OCI-M1 (cell line): ENCODE data around the gene PITPNM1.
A peak's percentile ranks its signal among the peaks of the same experiment; 100 is the strongest.
"Not testable (repeated sequence)": the region's sequence is repeated elsewhere in the genome, so short reads cannot be mapped to it uniquely, and the experiment has no call there.

ENCODE experiments used
- DNase-seq: peaks from one replicate; lab custom pipeline; 2025; lab: John Stamatoyannopoulos, UW

PITPNM1 gene

GRCh38 chr11:67489885-67490726 is 15.1 kb downstream of the PITPNM1 start:
- DNase-seq, result no peak

GRCh38 chr11:67489203-67489884 is 15.8 kb downstream of the PITPNM1 start:
- no peak for DNase-seq

- DNase-seq, result no peak
These were observed 18.5 kb downstream of the PITPNM1 start for GRCh38 chr11:67486481-67487195.

DNA sequence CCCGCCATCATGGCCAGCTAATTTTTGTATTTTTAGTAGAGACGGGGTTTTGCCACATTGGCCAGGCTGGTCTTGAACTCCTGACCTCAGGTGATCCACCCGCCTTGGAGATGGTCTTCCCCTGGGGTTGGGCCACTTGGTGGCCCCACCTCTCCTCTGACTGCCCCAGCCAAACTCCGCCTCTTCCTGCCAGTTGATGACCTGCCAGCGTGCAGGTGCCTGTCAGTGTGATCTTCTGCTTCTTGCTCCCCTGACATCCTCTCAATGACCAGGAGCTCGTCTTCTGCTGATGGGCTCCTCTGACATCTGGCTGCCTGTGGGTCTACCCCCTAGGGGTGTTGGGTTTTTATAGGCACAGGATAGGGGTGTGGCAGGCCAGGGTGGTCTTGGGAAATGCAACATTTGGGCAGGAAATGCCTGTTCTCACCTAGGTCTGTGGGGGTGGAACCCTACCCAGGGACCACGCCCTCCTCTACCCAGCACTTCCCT is 19.2 kb downstream of the PITPNM1 start:
- DNase-seq, result not testable (repeated sequence)

DNA sequence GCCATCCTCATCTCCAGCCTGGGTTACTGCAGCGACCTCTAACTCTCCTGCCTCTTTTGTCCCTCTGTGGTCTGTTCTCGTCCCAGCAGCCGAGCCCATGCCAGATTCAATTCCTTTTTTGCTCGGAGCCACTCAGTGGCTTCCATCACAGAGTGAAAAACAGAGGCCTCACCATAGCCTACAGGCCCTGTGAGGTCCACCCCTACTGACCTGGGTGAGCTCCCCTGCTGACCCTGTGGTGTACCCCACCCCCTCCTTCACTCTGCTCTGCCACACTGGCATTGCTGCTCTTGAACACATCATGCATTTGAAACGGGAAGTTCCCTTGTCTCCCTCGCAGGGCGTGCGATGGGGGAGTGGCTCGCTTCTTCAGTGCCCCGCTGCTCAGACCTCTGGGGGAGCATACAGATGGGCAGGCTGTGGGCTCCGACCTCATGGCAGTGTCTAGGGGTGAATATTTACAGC is 20.3 kb downstream of the PITPNM1 start:
- DNase-seq, result peak; percentile 73

DNA sequence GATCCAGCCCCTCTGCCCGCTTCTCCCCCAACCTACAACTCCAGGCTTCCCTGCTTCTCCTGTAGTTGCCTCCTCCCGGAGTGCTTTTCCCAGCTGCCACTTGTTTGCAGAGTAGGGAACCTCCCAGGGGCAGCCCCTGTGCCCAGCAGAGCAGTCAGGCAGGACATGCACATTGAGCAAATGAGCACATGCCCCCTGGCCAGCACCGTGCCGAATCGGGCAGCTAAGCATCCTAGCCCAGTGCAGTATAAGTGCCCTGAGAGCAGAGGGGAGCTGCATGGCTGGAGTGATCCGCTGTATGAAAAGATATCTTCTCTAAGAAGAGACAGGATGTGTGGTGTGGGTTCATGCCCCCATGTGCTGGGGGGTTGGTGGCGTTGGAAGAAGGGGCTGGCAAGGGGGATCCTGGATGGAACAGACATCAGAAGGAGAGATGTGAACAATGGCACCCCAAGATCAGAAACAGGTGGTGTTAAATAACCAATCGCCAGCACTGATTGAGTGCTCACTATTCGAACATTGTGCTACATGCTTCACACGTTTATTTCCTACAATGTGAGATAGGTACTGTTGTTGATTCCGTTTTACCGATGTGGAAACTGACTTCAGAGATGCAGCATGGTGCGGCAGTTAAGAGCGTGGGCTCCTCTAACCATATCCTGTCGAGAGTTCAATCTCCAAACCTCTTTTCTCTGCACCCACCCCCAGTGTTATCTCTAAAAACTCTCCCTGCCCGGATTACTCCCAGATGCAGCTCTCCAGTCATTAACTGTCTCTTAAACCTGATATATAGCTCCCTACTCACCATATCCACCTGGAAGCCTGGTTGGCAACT is 21.1 kb downstream of the PITPNM1 start:
- peak; percentile 25 for DNase-seq

- peak; percentile 99 for DNase-seq
These were observed 22.1 kb downstream of the PITPNM1 start, which contains the start of gene AIP for GRCh38 chr11:67482827-67483798. Gene AIP, plus strand, starts transcription at chr11:67483026. Its CDS starts 133 bp downstream, at chr11:67483159.

GRCh38 chr11:67482275-67482826 is 22.8 kb downstream of the PITPNM1 start:
- no peak for DNase-seq

DNA sequence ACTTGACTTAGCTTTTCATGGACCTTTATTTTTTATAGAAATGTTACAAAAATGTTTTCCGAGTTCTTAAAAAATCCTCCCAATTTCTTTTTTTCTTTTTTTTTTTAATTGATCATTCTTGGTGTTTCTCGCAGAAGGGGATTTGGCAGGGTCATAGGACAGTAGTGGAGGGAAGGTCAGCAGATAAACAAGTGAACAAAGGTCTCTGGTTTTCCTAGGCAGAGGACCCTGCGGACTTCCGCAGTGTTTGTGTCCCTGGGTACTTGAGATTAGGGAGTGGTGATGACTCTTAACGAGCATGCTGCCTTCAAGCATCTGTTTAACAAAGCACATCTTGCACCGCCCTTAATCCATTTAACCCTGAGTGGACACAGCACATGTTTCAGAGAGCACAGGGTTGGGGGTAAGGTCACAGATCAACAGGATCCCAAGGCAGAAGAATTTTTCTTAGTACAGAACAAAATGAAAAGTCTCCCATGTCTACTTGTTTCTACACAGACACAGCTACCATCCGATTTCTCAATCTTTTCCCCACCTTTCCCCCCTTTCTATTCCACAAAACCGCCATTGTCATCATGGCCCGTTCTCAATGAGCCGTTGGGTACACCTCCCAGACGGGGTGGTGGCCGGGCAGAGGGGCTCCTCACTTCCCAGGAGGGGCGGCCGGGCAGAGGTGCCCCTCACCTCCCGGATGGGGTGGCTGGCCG is 27.7 kb downstream of the PITPNM1 start:
- DNase-seq, result not testable (repeated sequence)

DNA sequence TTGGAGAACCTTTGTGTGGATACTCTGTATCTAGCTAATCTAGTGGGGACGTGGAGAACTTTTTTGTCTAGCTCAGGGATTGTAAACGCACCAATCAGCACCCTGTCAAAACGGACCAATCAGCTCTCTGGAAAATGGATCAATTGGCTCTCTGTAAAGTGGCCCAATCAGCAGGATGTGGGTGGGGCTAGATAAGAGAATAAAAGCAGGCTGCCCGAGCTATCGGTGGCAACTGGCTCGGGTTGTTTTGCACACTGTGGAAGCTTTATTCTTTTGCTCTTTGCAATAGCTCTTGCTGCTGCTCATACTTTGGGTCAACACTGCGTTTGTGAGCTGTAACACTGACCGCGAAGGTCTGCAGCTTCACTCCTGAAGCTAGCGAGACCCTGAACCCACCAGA is 28.5 kb downstream of the PITPNM1 start:
- DNase-seq, result peak; percentile 3

- DNase-seq, result no peak
These were observed 32.3 kb downstream of the PITPNM1 start for GRCh38 chr11:67472882-67473281.

GRCh38 chr11:67470337-67471002 is 34.7 kb downstream of the PITPNM1 start:
- no peak for DNase-seq

DNA sequence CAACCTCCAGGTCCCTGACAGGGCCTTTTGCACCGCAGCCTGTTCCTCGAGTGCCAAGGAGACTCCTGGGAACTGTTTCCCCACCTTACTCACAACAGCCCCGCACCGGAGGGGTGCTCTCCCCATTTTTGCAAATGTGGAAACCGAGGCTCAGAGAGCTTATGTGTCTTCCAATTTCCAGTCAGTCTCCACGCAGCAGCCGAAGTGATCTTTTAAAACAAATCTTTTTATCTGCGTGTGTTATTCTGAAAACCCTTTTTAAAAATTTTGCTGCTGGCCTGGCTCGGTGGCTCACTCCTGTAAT is 35.7 kb downstream of the PITPNM1 start:
- no peak for DNase-seq

DNA sequence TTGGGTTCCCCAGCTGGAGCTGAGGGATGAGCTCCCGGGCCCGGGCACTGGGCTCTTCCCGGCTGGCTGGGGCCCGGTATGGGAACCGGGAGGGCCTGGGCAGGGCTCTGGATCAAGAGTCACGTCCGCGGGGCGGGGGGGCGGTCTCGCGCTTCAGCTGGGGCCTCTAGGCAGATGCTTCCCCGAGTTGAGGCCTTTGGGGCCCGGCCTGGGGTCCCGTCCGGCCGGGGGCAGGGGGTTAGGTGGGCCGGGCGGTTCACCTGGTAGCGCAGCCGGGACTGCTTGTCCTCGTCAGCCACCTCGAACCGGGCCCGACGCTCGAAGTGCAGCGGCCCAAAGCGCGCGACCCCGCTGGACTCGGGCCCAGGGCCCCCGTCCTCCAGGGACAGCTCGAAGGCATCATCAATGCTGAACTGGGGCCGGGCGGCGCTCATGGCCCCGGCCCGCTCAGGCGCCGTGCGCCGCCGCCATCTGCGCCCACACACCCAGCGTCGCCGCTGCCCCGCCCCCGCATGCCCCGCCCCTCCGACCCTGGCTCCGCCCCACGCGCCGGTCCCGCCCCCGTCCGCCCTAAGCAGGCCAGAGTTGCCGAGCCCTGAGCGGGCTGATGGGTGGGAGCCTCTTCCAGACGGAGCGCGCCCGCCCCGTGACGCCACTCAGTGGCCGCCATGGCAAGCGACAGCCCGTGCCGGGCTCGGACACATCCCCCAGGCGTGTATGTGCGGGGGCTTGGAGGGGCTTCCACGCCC is 36.2 kb downstream of the PITPNM1 start, which contains the start of gene TMEM134:
TMEM134 (minus strand) TSS at position 493 of the 749 bp plus-strand sequence; CDS start at position 434, 59 bp downstream.
- DNase-seq, result peak; percentile 93

- no peak for DNase-seq
These were observed 36.8 kb downstream of the PITPNM1 start for GRCh38 chr11:67468456-67468758.

- DNase-seq, result no peak
These were observed 37.1 kb downstream of the PITPNM1 start for GRCh38 chr11:67468056-67468455.

DNA sequence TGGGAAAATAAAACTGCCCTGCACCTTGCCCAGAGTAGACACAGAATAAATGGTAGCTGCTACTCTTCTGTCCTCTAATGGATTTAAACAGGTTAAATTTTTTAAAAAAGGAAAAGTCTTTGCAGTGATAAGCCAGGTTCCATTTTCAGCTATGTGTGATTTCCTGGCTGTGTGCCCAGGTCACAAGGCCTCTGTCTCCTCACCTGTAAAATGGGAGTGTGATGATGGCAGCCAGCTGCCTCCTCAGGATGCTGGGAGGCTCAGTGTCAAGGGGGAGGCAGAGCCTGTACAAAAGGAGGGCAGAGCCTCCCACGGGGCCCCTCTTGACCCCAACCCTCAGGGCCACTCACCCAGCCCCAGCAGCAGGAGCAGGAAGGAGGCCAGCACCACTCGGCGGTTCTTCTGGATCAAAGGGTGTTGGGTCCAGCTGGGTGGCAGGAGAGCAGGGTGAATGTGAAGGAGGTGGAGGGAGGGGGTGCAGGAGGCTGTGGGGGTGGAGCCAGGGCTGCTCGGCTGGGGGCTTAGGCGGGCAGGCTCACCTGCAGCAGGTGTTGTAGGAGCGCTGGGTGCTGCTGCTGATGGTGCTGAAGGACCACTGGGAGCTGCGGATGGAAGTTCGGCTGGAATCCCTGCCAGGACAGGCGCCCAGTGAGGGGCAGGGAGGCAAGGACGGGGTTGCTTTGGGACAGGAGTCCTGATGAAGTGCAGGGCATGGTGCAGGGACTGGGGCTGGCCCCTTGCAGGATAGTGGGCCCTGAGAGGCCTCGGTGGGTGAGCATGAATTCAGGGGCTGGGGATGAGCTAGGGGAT is 38.0 kb downstream of the PITPNM1 start:
- no peak for DNase-seq
